Mononuclear cell (primary cell): Measurements from ENCODE around the gene GINS3. TPM values are rescaled to one million over a fixed set of nuclear protein-coding genes. Genes with fewer than 3 reads are reported as not detected.
"Not testable (repeated sequence)": the region's sequence is repeated elsewhere in the genome, so short reads cannot be mapped to it uniquely, and the experiment has no call there.

Source experiments
- H3K27me3 ChIP-seq: 2 replicates; pipeline ENCODE4 v1.6.0; 2011; ENCODE audit warnings: low read length, control low read depth; ENCODE audit not compliant: insufficient read depth
- H3K4me1 ChIP-seq: 2 replicates; pipeline ENCODE4 v1.5.1; 2011; ENCODE audit warnings: mild to moderate bottlenecking, low read length, control low read depth; ENCODE audit not compliant: insufficient read depth
- H3K4me3 ChIP-seq: 2 replicates; pipeline ENCODE4 v1.5.1; 2011; ENCODE audit warnings: mild to moderate bottlenecking, low read length, moderate library complexity
- H3K9me3 ChIP-seq: 2 replicates; pipeline ENCODE4 v1.5.1; 2011; ENCODE audit warnings: low read depth, mild to moderate bottlenecking, control low read depth, low read length
- total RNA-seq: library from RNA; depleted of rRNA; stranded (reverse); fragments of >200 nt; gene quantifications from one replicate; pipeline ENCODE4 v1.2.3, GENCODE V29; 2012

The GINS3 gene
- total RNA-seq, 1 donor, result 0.73 TPM

DNA sequence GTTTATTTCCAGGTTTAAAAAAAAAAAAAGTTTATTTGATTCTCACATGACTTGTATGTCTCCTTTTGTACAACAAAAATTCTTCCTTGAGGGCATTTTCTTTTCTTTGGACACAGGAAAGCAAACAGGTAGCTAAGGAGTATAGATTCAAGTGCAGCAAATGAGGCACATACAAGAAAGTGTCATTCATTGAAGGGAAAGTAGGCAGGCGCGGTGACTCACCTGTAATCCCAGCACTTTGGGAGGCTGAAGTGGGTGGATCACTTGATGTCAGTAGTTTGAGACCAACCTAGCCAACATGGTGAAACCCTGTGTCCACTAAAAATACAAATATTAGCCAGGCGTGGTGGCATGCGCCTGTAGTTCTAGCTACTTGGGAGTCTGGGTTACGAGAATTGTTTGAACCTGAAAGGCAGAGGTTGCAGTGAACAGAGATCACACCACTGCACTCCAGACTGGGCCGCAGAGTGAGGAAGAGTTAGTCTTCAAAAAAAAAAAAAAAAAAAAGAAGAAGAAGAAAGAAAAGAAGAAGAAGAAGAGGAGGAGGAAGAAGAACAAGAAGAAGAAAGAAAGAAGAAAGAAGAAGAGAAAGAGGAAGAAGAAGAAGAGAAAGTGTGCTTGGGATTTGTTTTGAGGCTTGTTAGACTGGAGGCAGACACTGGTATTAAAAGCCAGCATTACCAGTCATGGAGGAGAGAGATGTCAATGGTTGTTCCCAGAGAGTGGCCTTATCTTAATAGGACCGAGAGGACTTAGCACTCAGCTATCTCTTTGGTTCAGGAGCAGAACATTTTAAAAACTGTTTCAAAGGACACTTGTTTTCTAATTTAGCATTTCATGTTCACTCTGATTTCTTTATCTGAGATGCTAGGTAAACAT lies 19.7 kb downstream of the GINS3 start:
- H3K27me3 ChIP-seq, result no peaks in the 10 kb centered on the region
- H3K9me3 ChIP-seq, result no peaks in the 10 kb centered on the region
- H3K4me3 ChIP-seq, result no peak overlapping the region
- peaks cover 4% of the 10 kb centered on the region for H3K4me1 ChIP-seq

DNA sequence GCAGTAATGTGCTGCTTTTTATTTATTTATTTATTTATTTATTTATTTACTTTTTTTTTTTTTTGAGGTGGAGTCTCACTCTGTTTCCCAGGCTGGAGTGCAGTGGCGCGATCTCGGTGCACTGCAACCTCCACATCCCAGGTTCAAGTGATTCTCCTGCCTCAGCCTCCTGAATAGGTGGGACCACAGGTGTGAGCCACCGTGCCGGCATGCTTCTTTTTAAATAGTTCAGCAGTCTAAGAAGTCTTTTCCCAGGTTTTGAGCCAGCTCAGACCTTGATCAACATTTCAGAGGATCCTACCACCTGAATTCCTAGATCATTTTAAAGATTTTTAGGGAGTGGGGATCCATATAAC lies 20.3 kb downstream of the GINS3 start:
- not testable (repeated sequence) for H3K27me3 ChIP-seq, H3K4me3 ChIP-seq, H3K9me3 ChIP-seq, H3K4me1 ChIP-seq

DNA sequence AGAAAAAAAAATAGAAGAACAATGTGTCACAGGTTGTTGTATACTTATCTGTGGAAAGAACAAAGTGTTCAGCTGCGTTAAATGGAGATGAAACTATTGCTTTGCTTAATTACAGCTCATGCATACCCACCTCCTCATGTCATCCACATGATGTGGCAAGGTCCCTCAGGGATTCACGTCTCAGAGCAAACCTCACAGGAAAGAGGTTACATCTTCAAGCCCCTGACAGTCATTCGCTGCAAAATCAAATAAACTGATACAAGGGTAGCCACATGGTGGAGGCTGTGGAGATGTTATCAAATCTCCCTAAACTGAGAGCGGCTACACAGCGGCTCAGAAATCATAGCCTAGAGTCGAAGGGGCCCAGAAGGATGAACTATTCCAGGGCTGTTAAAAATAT lies 21.1 kb downstream of the GINS3 start:
- H3K27me3 ChIP-seq, result no peaks in the 10 kb centered on the region

DNA sequence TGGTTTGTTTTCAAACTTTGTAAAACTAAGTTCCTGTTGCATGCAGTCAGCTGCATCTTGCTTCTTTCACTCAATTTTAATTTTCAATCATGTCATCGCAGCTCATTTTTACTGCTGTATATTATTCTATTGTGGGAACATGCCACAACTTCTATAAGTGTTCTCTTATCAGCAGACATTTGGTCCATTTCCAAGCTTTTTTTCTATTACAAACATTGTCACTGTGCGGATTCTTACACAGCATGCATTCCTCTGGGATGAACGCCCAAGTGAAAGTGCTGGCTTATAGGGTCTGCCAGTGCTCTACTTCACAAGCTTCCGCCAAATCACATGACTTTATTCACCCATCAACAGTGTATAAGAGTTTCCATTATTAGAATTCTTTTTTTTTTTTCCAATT lies 22.7 kb downstream of the GINS3 start:
- H3K4me3 ChIP-seq, result no peak overlapping the region
- H3K27me3 ChIP-seq, result no peaks in the 10 kb centered on the region
- peaks cover 4% of the 10 kb centered on the region for H3K4me1 ChIP-seq
- no peaks in the 10 kb centered on the region for H3K9me3 ChIP-seq

More for the DNA sequence above, 21.1 kb downstream of the GINS3 start:
- H3K4me1 ChIP-seq, result peaks cover 4% of the 10 kb centered on the region
- no peaks in the 10 kb centered on the region for H3K9me3 ChIP-seq
- no peak overlapping the region for H3K4me3 ChIP-seq

GRCh38 chr16:58415961-58416360 lies 23.7 kb downstream of the GINS3 start:
- not testable (repeated sequence) for H3K4me1 ChIP-seq, H3K27me3 ChIP-seq, H3K9me3 ChIP-seq, H3K4me3 ChIP-seq

GRCh38 chr16:58417035-58417434 lies 24.8 kb downstream of the GINS3 start:
- no peaks in the 10 kb centered on the region for H3K27me3 ChIP-seq
- no peak overlapping the region for H3K4me3 ChIP-seq
- no peaks in the 10 kb centered on the region for H3K4me1 ChIP-seq
- H3K9me3 ChIP-seq, result no peaks in the 10 kb centered on the region

DNA sequence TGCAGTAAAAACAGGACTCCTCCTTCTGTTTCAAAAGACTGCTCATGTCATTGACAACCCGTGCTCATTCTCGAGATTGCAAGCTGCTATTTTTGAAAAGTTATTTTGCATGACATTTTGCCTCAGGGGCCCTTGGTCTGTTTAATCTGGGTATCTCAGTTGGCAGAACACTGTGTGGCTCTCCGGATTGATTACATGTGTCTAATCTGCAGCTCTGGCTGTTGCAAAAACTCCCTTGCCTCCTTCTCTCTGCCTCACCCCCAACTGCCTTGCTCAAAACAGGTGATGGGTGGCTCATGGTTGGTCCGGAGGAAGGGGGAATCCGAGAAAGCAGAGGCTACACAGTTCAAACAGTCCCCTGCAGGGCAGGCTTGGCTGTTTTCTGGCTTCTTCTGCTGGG lies 25.3 kb downstream of the GINS3 start:
- no peaks in the 10 kb centered on the region for H3K9me3 ChIP-seq
- no peaks in the 10 kb centered on the region for H3K4me1 ChIP-seq
- H3K27me3 ChIP-seq, result no peaks in the 10 kb centered on the region
- no peak overlapping the region for H3K4me3 ChIP-seq

DNA sequence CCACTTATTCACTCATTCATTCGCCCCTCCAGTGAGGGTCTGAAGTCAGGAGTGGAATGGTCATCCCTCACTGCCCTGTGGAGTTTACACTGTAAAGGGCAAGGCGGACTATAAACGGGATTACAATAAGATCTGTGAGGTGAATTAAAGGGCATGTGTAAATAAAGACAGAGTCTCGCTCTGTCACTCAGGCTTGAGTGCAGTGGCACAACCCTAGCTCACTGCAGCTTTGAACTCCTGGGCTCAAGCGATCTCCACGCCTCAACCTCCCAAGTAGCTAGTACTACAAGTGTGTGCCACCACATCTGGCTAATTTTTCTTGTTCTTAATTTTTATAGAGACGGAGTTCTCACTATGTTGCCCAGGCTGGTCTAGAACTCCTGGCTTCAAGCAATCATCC lies 25.8 kb downstream of the GINS3 start:
- no peaks in the 10 kb centered on the region for H3K9me3 ChIP-seq
- no peak overlapping the region for H3K4me3 ChIP-seq
- no peaks in the 10 kb centered on the region for H3K4me1 ChIP-seq
- H3K27me3 ChIP-seq, result peaks cover 4% of the 10 kb centered on the region

- H3K9me3 ChIP-seq, result no peaks in the 10 kb centered on the region
- H3K27me3 ChIP-seq, result peaks cover 5% of the 10 kb centered on the region
- no peak overlapping the region for H3K4me3 ChIP-seq
- H3K4me1 ChIP-seq, result no peaks in the 10 kb centered on the region
These were observed 26.3 kb downstream of the GINS3 start for GRCh38 chr16:58418601-58419000.

DNA sequence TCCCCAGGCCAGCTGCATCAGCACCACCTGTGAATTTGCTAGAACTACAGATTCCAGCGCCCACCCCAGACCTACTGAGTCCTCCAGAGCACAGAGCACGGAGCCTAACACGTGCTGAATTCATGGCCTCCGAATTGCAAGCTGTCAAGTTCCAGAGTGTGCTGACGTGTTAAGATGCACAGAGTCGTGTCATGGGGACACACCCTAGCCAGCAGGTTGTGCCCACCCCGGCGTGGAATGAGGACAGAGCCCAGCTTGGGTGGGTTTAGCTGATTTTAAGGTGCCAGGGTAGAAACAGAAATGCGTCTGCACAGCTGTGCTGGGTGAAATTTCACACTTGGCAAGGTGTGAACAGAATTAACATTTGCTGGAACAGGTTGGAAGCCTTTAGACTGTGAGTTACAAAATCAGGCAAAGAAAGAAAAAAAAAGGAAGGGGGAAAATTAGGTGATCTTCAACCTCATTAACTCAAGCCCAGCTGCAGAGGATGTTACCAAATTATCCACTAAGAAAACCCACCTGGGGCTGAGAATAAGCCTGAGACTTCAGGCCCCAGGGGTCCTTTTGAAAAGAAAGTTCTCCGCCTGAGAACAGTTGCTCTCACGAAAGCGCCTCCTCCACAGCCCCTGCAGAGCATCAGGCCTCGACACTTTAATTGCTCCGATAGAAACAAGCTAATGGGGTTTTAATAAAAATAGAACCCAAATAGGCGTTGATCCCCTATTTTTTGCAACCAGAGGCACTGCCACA lies 27.1 kb downstream of the GINS3 start:
- H3K27me3 ChIP-seq, result peaks cover 7% of the 10 kb centered on the region
- H3K9me3 ChIP-seq, result no peaks in the 10 kb centered on the region
- H3K4me3 ChIP-seq, result no peak overlapping the region
- no peaks in the 10 kb centered on the region for H3K4me1 ChIP-seq

DNA sequence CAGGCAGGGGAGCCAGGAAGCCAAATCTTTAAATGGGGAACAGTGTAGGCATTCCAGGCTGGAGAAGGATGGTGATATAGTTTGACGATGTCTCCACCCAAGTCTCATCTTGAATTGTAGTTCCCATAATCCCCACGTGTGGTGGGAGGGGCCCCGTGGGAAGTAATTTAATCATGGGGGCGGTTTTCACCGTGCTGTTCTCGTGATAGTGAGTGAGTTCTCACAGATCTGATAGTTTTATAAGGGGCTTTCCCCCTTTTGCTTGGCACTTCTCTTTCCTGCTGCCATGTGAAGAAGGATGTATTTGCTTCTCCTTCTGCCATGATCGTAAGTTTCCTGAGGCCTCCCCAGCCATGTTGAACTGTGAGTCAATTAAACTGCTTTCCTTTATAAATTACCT lies 28.8 kb downstream of the GINS3 start:
- H3K4me3 ChIP-seq, result no peak overlapping the region
- H3K4me1 ChIP-seq, result peaks cover 10% of the 10 kb centered on the region
- H3K9me3 ChIP-seq, result no peaks in the 10 kb centered on the region
- H3K27me3 ChIP-seq, result peaks cover 7% of the 10 kb centered on the region

- Histone ChIP-seq H3K4me3 (no peak overlapping the region), H3K27me3 (peaks cover 7% of the 10 kb centered on the region), H3K9me3 (no peaks in the 10 kb centered on the region), H3K4me1 (peaks cover 15% of the 10 kb centered on the region)
These were observed 29.3 kb downstream of the GINS3 start for GRCh38 chr16:58421529-58421928.

DNA sequence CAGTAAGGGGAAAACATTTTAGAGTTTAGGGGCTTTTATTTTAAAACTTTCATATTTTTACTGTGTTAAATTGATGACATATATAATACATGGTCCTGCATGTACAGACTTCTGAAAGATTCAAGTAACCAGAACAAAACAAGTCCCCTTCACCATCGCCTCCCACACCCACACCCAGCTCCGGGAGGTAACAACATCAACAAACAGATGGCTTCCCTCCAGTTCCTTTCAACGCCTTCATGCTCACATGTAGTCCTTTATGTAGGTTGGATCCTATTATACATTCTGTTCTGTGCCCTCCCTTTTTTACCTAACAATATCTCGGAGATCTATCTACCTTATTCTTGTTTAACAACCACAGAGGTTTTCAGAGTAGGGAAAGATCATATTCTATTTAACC lies 30.5 kb downstream of the GINS3 start:
- peaks cover 22% of the 10 kb centered on the region for H3K4me1 ChIP-seq
- no peaks in the 10 kb centered on the region for H3K9me3 ChIP-seq
- H3K27me3 ChIP-seq, result peaks cover 7% of the 10 kb centered on the region
- no peak overlapping the region for H3K4me3 ChIP-seq

DNA sequence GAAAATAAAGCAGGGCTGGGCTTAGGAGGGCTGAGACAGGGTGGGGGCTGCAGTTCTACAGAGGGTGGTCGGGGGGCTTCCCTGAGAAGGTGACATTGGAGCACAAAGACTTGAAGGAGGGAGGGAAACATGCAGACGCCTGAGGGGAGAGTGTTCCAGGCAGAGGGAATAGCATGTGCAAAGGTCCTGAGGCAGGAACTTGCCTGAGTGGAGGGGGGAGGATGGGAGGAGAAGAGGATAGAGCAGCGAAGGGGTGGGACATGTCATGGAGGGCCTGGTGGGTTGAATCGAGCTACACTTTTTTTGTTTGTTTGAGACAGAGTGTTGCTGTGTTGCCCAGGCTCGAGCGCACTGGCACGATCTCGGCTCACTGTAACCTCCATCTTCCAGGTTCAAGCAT lies 33.0 kb downstream of the GINS3 start:
- Histone ChIP-seq H3K9me3 (no peaks in the 10 kb centered on the region), H3K27me3 (peaks cover 7% of the 10 kb centered on the region), H3K4me3 (no peak overlapping the region), H3K4me1 (peaks cover 22% of the 10 kb centered on the region)

- Histone ChIP-seq H3K9me3 (no peaks in the 10 kb centered on the region), H3K4me1 (peaks cover 22% of the 10 kb centered on the region), H3K27me3 (peaks cover 7% of the 10 kb centered on the region), H3K4me3 (no peak overlapping the region)
These were observed 33.7 kb downstream of the GINS3 start for GRCh38 chr16:58425756-58426494.
